ENCODE data around the gene DMXL1.
"Not testable (repeated sequence)": the region's sequence is repeated elsewhere in the genome, so short reads cannot be mapped to it uniquely, and the experiment has no call there.

Gene DMXL1

DNA sequence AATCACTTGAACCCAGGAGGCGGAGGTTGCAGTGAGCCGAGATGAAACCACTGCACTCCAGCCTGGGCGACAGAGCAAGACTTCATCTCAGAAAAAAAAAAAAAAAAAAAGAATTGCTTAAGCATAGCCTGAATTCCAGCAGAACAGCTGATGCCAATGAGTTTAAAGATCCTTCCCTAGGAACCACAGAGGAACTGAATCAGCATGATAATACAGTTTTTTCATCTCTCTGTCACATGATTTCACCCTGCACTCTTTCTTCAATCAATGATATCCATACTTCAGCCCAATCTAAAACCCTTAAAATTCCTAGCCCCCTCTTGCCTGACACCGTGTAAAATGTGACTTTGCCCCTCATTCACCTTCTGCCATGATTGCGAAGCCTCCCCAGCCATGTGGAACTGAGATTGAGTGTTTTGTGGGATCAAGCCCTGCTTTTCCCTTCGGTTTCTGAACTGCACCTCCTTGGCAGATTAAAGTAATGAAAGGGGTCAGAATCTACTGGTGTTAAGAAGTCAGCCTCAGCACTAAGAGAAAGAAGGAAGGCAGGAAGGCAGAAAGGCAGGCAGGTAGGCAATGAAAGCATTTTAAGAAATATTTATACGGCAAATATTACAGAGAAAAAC is 20.9 kb upstream of the DMXL1 start:
- Mint-ChIP-seq H3K36me3 (no peaks in the 10 kb centered on the region), H3K4me1 (no peaks in the 10 kb centered on the region), H3K27ac (no peak overlapping the region), H3K9me3 (no peaks in the 10 kb centered on the region), H3K4me3 (no peak overlapping the region)
- ATAC-seq (no peak), DNase-seq (ENCODE audit: low spot score in 2 of 2) (no peak)

- H3K36me3 Mint-ChIP-seq: no peaks in the 10 kb centered on the region
Measured at GRCh38 chr5:119054101-119054500, 16.8 kb upstream of the DMXL1 start.

GRCh38 chr5:119055294-119055693 is 15.6 kb upstream of the DMXL1 start:
- H3K27ac Mint-ChIP-seq: no peak overlapping the region
- H3K4me1 Mint-ChIP-seq: no peaks in the 10 kb centered on the region
- DNase-seq (ENCODE audit: low spot score in 2 of 2) (no peak), ATAC-seq (no peak)
- no peaks in the 10 kb centered on the region for H3K9me3 Mint-ChIP-seq
- H3K4me3 Mint-ChIP-seq: no peak overlapping the region
- H3K36me3 Mint-ChIP-seq: no peaks in the 10 kb centered on the region

More at GRCh38 chr5:119054101-119054500, 16.8 kb upstream of the DMXL1 start:
- DNase-seq (ENCODE audit: low spot score in 2 of 2) (no peak), ATAC-seq (no peak)
- Mint-ChIP-seq H3K4me3 (no peak overlapping the region), H3K9me3 (no peaks in the 10 kb centered on the region), H3K4me1 (no peaks in the 10 kb centered on the region), H3K27ac (no peak overlapping the region)

GRCh38 chr5:119058979-119059529 is 11.8 kb upstream of the DMXL1 start:
- DNase-seq (ENCODE audit: low spot score in 2 of 2): no peak

GRCh38 chr5:119059740-119060255 is 11.1 kb upstream of the DMXL1 start:
- Mint-ChIP-seq H3K36me3 (no peaks in the 10 kb centered on the region), H3K9me3 (no peaks in the 10 kb centered on the region), H3K4me3 (no peak overlapping the region), H3K4me1 (peaks cover 11% of the 10 kb centered on the region), H3K27ac (no peak overlapping the region)
- no peak for ATAC-seq
- no peak for DNase-seq (ENCODE audit: low spot score in 2 of 2)

More at GRCh38 chr5:119058979-119059529, 11.8 kb upstream of the DMXL1 start:
- Mint-ChIP-seq H3K4me1 (peaks cover 7% of the 10 kb centered on the region), H3K36me3 (no peaks in the 10 kb centered on the region), H3K9me3 (no peaks in the 10 kb centered on the region), H3K4me3 (no peak overlapping the region), H3K27ac (no peak overlapping the region)
- no peak for ATAC-seq

- no peaks in the 10 kb centered on the region for H3K9me3 Mint-ChIP-seq
- no peaks in the 10 kb centered on the region for H3K36me3 Mint-ChIP-seq
- no peak overlapping the region for H3K4me3 Mint-ChIP-seq
- peak; percentile 97 for ATAC-seq
- no peak overlapping the region for H3K27ac Mint-ChIP-seq
- no peak for DNase-seq (ENCODE audit: low spot score in 2 of 2)
- peaks cover 11% of the 10 kb centered on the region for H3K4me1 Mint-ChIP-seq
Measured at GRCh38 chr5:119063579-119064379, 7.1 kb upstream of the DMXL1 start.

- Mint-ChIP-seq H3K4me1 (peaks cover 12% of the 10 kb centered on the region), H3K36me3 (peaks cover 7% of the 10 kb centered on the region), H3K9me3 (no peaks in the 10 kb centered on the region), H3K4me3 (no peak overlapping the region), H3K27ac (no peak overlapping the region)
- DNase-seq (ENCODE audit: low spot score in 2 of 2): no peak
- ATAC-seq: no peak
Measured at GRCh38 chr5:119067450-119067849, 3.4 kb upstream of the DMXL1 start.

DNA sequence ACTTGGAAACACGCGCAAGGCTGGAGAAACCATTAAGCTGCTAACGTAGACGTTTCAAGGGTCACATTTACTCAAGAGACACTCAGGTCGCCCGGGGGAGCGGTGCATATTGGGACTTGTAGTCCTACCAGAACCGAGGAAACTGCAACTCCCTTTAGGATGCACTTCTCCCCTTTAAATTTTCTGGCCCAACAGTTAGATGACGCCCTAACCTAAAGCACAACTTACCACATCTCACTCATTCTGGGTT is 384 bp upstream of the DMXL1 start:
- H3K4me1 Mint-ChIP-seq: peaks cover 25% of the 10 kb centered on the region
- peak overlapping the region; percentile 98 for H3K27ac Mint-ChIP-seq
- peak overlapping the region; percentile 90 for H3K4me3 Mint-ChIP-seq
- no peak for DNase-seq (ENCODE audit: low spot score in 2 of 2)
- peaks cover 7% of the 10 kb centered on the region for H3K36me3 Mint-ChIP-seq
- ATAC-seq: peak; percentile 77
- no peaks in the 10 kb centered on the region for H3K9me3 Mint-ChIP-seq

DNA sequence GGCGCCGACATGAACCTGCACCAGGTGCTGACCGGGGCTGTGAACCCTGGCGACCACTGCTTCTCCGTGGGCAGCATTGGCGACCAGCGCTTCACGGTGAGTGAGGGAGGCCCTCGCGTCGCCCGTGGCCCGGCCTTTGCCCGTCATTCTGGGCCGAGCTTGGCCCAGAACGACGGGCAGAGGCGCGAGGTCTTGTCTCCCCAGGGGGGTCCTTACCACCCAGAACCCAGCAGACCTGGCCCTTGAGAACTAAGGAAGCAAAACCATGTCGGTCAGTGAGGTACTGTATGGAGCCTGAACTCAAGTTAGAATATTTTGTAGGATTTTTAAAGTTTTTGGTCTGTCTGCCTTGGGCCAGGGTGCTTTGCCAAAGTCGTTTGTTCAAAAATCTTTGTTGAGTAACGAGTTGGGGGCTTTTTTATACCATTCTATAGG is 691 bp downstream of the DMXL1 start:
- H3K4me1 Mint-ChIP-seq: peaks cover 33% of the 10 kb centered on the region
- peak overlapping the region; percentile 90 for H3K4me3 Mint-ChIP-seq
- DNase-seq (ENCODE audit: low spot score in 2 of 2) (no peak), ATAC-seq (peak; percentile 6)
- H3K27ac Mint-ChIP-seq: peak overlapping the region; percentile 98
- peaks cover 7% of the 10 kb centered on the region for H3K36me3 Mint-ChIP-seq
- H3K9me3 Mint-ChIP-seq: no peaks in the 10 kb centered on the region

DNA sequence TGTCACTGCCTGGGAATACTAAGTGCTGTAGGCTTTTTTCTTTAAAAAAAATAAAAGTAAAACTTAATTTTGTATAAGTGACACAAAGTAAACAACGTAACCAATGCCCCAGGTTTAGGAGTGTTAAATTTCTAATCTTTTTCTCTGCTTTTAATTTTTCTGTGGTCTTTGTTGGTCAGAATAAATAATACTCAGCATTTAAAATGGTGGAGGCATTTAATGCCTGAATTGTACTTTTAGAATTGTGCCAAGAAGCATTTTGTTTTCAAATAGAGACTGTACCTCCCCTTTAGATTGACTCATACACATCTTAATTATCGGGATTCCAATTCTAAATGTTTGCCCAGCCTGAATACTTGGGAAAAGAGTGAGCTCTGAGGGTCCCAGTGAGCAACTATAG is 1.6 kb downstream of the DMXL1 start:
- Mint-ChIP-seq H3K36me3 (peaks cover 7% of the 10 kb centered on the region), H3K4me1 (peaks cover 33% of the 10 kb centered on the region), H3K27ac (no peak overlapping the region), H3K9me3 (no peaks in the 10 kb centered on the region), H3K4me3 (peak overlapping the region; percentile 90)
- ATAC-seq (no peak), DNase-seq (ENCODE audit: low spot score in 2 of 2) (no peak)

- not testable (repeated sequence) for H3K36me3 Mint-ChIP-seq; H3K9me3 Mint-ChIP-seq; ATAC-seq; DNase-seq (ENCODE audit: low spot score in 2 of 2)
- Mint-ChIP-seq H3K4me1 (peaks cover 39% of the 10 kb centered on the region), H3K27ac (peak overlapping the region; percentile 27), H3K4me3 (peak overlapping the region; percentile 90)
Measured at GRCh38 chr5:119073746-119074337, 3.0 kb downstream of the DMXL1 start.

GRCh38 chr5:119074419-119074818 is 3.5 kb downstream of the DMXL1 start:
- H3K27ac Mint-ChIP-seq: peak overlapping the region; percentile 27
- H3K9me3 Mint-ChIP-seq: no peaks in the 10 kb centered on the region
- H3K4me3 Mint-ChIP-seq: peak overlapping the region; percentile 90
- peaks cover 7% of the 10 kb centered on the region for H3K36me3 Mint-ChIP-seq
- no peak for ATAC-seq
- DNase-seq (ENCODE audit: low spot score in 2 of 2): no peak
- peaks cover 44% of the 10 kb centered on the region for H3K4me1 Mint-ChIP-seq

DNA sequence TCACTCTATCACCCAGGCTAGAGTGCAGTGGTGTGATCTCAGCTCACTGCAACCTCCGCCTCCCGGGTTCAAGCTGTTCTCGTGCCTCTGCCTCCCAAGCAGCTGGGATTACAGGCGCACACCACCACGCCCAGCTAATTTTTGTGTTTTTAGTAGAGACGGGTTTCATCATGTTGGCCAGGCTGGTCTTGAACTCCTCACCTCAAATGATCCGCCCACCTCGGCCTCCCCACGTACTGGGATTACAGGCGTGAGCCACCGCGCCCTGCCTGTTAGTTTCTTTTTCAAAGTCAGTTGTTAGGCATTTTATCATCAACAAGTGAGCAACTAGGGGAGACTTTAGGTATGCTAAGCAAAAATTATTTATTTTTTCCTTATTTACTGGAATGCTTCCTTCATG is 4.4 kb downstream of the DMXL1 start:
- ATAC-seq, H3K36me3 Mint-ChIP-seq, H3K9me3 Mint-ChIP-seq, H3K27ac Mint-ChIP-seq: not testable (repeated sequence)
- DNase-seq (ENCODE audit: low spot score in 2 of 2): peak in 1 of 2 donors; percentile 54
- Mint-ChIP-seq H3K4me3 (peak overlapping the region; percentile 2), H3K4me1 (peaks cover 53% of the 10 kb centered on the region)

- Mint-ChIP-seq H3K4me1 (peaks cover 60% of the 10 kb centered on the region), H3K27ac (no peak overlapping the region), H3K4me3 (peak overlapping the region; percentile 2), H3K36me3 (peaks cover 1% of the 10 kb centered on the region), H3K9me3 (no peaks in the 10 kb centered on the region)
- no peak for DNase-seq (ENCODE audit: low spot score in 2 of 2)
- no peak for ATAC-seq
Measured at GRCh38 chr5:119076080-119076479, 5.2 kb downstream of the DMXL1 start.

DNA sequence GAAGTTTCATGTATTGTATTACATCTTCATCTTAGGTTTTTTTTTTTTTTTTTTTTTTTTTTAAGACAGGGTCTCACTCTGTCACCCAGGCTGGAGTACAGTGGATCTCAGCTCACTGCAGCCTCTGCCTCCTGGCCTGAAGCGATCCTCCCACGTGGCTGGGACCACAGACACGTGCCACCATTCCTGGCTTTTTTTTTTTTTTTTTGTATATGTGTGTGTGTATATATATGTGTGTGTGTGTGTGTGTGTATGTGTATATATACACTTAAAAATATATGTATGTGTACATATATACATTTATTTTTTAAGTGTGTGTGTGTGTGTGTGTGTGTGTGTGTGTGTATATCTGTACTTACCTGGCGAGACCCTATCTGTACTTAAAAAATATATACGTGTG is 6.6 kb downstream of the DMXL1 start:
- Mint-ChIP-seq H3K4me3 (no peak overlapping the region), H3K27ac (no peak overlapping the region), H3K36me3 (no peaks in the 10 kb centered on the region), H3K4me1 (peaks cover 59% of the 10 kb centered on the region), H3K9me3 (no peaks in the 10 kb centered on the region)
- DNase-seq (ENCODE audit: low spot score in 2 of 2) (no peak), ATAC-seq (no peak)

Measured in stimulated activated effector memory CD8-positive, alpha-beta T cell treated with anti-CD3 and anti-CD28 coated beads, Interleukin-12 subunit alpha, Interleukin-12 subunit beta, amount 100 ng/mL, for 72 hours (primary cell).